Measurements from ENCODE around the gene MACROD2. TPM values are rescaled to one million over a fixed set of nuclear protein-coding genes. Genes with fewer than 3 reads are reported as not detected.
A peak's percentile ranks its signal among the peaks of the same experiment; 100 is the strongest.

The MACROD2 gene
- total RNA-seq, 1 donor from 2014 or later = 6.4 TPM

DNA sequence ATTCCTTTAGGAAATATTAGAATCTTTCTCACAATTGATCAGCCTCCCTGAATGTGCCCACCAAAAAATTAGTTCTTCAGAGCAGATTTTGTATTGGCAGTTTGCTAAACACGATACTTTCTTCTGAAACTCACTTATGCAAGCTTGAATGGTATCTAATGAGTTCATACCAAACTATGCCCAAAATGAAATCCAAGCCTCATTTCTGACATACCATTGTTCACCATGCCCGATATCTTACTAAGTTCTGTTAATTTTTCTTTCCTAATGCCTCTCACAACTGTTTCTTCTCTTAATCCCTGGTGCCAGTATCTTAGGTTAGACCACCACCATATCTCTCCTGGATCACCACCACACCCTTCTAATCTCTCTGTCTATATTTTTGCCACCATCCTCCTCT is 1822.0 kb downstream of the MACROD2 start:
- Mint-ChIP-seq H3K9me3 (peaks cover 3% of the 10 kb centered on the region), H3K27ac (ENCODE audit: unreplicated experiment) (peak overlapping the region; percentile 30), H3K36me3 (ENCODE audit: low read depth) (no peaks in the 10 kb centered on the region), H3K4me3 (no peak overlapping the region), H3K27me3 (ENCODE audit: low read depth) (no peaks in the 10 kb centered on the region), H3K4me1 (no peaks in the 10 kb centered on the region)
- TF ChIP-seq, protein P1, sequence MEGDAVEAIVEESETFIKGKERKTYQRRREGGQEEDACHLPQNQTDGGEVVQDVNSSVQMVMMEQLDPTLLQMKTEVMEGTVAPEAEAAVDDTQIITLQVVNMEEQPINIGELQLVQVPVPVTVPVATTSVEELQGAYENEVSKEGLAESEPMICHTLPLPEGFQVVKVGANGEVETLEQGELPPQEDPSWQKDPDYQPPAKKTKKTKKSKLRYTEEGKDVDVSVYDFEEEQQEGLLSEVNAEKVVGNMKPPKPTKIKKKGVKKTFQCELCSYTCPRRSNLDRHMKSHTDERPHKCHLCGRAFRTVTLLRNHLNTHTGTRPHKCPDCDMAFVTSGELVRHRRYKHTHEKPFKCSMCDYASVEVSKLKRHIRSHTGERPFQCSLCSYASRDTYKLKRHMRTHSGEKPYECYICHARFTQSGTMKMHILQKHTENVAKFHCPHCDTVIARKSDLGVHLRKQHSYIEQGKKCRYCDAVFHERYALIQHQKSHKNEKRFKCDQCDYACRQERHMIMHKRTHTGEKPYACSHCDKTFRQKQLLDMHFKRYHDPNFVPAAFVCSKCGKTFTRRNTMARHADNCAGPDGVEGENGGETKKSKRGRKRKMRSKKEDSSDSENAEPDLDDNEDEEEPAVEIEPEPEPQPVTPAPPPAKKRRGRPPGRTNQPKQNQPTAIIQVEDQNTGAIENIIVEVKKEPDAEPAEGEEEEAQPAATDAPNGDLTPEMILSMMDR (conservative IDR thresholded peaks at IDR 0.05) = no peak
- DNase-seq (ENCODE audit: low read depth, low spot score) = no peak

DNA sequence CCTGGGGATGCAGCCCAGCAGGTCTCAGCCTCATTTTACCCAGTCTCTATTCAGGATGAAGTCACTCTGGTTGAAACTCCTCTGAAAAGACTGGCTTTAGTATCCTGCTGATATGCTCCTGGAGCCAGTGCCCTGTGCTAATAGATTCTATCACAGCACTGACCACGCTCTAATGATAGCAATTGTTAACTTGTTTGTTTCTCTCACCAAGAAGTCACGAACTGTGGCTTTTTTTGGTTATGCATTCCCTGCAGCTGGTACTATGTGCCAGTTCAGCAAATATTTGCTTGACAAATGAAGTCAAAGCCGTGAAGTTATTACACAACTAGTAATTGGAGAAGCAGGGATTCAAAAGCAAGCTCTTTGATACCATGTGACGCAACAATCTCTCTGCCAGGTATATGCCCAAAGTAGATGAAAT is 1823.3 kb downstream of the MACROD2 start:
- Mint-ChIP-seq H3K4me1 (no peaks in the 10 kb centered on the region), H3K27me3 (ENCODE audit: low read depth) (no peaks in the 10 kb centered on the region), H3K27ac (ENCODE audit: unreplicated experiment) (no peak overlapping the region), H3K9me3 (peaks cover 3% of the 10 kb centered on the region), H3K4me3 (no peak overlapping the region), H3K36me3 (ENCODE audit: low read depth) (no peaks in the 10 kb centered on the region)
- TF ChIP-seq, protein P1 (conservative IDR thresholded peaks at IDR 0.05) = no peak
- DNase-seq (ENCODE audit: low read depth, low spot score) = no peak

DNA sequence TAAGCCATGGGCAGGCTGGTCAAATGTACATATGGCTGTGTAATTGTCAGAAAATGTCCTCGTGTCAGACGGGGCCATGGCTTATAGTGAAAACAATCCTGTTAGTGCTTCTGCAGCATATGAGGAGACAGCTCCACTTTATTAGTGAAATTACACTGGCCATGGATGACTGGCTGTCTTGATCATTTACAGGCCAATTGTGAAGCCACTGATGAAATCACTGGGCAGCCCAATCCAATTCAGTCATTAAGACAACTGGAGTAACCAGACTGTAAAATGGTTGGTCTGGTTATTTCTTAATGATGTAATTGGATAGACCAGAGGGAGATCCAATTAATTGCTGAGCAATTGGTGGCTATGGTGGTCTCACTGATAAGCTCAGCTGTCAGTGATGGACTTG is 1828.4 kb downstream of the MACROD2 start:
- H3K9me3 Mint-ChIP-seq = no peaks in the 10 kb centered on the region
- H3K27ac Mint-ChIP-seq (ENCODE audit: unreplicated experiment) = no peak overlapping the region
- no peak overlapping the region for H3K4me3 Mint-ChIP-seq

DNA sequence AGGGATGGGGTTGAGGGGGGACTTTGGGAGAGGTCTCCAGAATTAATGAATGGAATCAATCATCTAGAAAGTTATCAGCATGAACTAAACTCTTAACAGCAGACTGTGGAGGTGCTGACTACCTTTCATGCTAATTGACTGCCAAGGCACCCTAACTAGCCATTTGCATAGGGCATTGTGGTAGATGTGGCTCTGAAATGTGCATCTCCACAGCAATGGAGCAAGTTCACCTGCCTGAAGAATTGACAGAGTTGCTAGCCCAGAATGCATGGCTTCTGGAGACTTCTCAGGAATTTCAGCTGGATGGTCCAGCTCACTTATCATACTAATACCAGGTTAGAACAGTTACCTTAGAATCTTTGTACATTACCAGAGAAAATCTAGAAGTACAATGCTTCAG is 1832.3 kb downstream of the MACROD2 start:
- no peak overlapping the region for H3K4me3 Mint-ChIP-seq
- H3K27me3 Mint-ChIP-seq (ENCODE audit: low read depth) = no peaks in the 10 kb centered on the region
- no peaks in the 10 kb centered on the region for H3K9me3 Mint-ChIP-seq
- H3K27ac Mint-ChIP-seq (ENCODE audit: unreplicated experiment) = no peak overlapping the region
- TF ChIP-seq, protein P1 (conservative IDR thresholded peaks at IDR 0.05) = no peak
- no peak for DNase-seq (ENCODE audit: low read depth, low spot score)
- H3K36me3 Mint-ChIP-seq (ENCODE audit: low read depth) = no peaks in the 10 kb centered on the region
- no peaks in the 10 kb centered on the region for H3K4me1 Mint-ChIP-seq

More for the DNA sequence above, 1828.4 kb downstream of the MACROD2 start:
- DNase-seq (ENCODE audit: low read depth, low spot score) = no peak
- Mint-ChIP-seq H3K27me3 (ENCODE audit: low read depth) (no peaks in the 10 kb centered on the region), H3K4me1 (no peaks in the 10 kb centered on the region), H3K36me3 (ENCODE audit: low read depth) (no peaks in the 10 kb centered on the region)
- TF ChIP-seq, protein P1 (conservative IDR thresholded peaks at IDR 0.05) = no peak

DNA sequence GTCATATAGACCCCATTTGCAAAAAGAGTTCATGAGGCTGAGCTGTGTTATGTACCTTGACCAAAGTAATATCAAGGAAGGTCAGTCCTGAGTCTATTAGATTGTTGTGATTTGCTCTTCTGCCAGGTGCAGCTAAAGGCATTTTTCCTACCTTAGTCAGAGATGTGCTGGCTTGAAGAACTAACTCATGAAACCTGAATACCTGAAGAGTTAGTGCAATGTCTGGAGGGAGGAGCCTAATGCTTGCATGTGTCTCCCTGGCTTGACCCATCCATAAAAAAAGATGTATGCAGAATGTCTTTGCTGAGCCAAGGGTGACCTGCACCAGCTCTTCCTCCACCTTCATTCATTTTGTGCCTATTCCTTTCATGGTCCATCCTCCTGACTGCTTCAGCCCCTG is 1835.9 kb downstream of the MACROD2 start:
- DNase-seq (ENCODE audit: low read depth, low spot score) = no peak
- no peaks in the 10 kb centered on the region for H3K4me1 Mint-ChIP-seq
- H3K36me3 Mint-ChIP-seq (ENCODE audit: low read depth) = no peaks in the 10 kb centered on the region
- no peak overlapping the region for H3K4me3 Mint-ChIP-seq
- H3K27me3 Mint-ChIP-seq (ENCODE audit: low read depth) = no peaks in the 10 kb centered on the region
- TF ChIP-seq, protein P1 (conservative IDR thresholded peaks at IDR 0.05) = no peak
- no peaks in the 10 kb centered on the region for H3K9me3 Mint-ChIP-seq
- no peak overlapping the region for H3K27ac Mint-ChIP-seq (ENCODE audit: unreplicated experiment)

DNA sequence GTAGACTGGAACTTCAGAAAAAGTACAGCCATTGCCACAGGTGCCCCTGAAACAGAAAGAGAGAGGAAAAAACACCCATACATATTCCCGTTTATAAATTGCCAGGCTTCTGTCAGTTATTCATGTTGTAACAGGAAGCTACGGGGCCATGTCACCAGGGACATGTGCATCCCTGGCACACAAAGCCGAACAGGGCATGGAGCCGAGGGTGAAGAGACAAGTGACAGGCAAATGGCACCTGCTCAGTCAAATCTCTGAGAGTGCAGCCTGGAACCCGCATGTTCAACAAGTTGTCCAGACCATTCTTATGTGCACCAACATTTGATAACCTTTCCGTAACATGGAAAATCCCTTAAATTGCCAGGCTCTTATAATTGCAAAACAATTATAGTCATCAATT is 1837.2 kb downstream of the MACROD2 start:
- Mint-ChIP-seq H3K36me3 (ENCODE audit: low read depth) (no peaks in the 10 kb centered on the region), H3K4me3 (no peak overlapping the region), H3K9me3 (no peaks in the 10 kb centered on the region), H3K27me3 (ENCODE audit: low read depth) (no peaks in the 10 kb centered on the region), H3K27ac (ENCODE audit: unreplicated experiment) (no peak overlapping the region), H3K4me1 (no peaks in the 10 kb centered on the region)
- TF ChIP-seq, protein P1 (conservative IDR thresholded peaks at IDR 0.05) = no peak
- DNase-seq (ENCODE audit: low read depth, low spot score) = no peak

Measured in neural crest cell (in vitro differentiated cells).